HUES48 (cell line): Measurements from ENCODE around the gene FAM20C.
"Not testable (repeated sequence)": the region's sequence is repeated elsewhere in the genome, so short reads cannot be mapped to it uniquely, and the experiment has no call there.

Experiments
- H3K27ac ChIP-seq: one replicate; pipeline ENCODE4 v1.7.0; 2013; ENCODE audit warnings: low read depth, low read length, inconsistent platforms
- H3K27me3 ChIP-seq: 2 replicates; pipeline ENCODE4 v1.6.1; 2013; ENCODE audit warnings: mild to moderate bottlenecking, low read length; ENCODE audit not compliant: control insufficient read depth, insufficient read depth
- H3K36me3 ChIP-seq: 2 replicates; pipeline ENCODE4 v1.6.1; 2013; ENCODE audit warnings: low read length; ENCODE audit not compliant: control insufficient read depth, insufficient read depth
- H3K4me1 ChIP-seq: 2 replicates; pipeline ENCODE4 v1.6.1; 2013; ENCODE audit warnings: mild to moderate bottlenecking, low read length; ENCODE audit not compliant: control insufficient read depth, insufficient read depth
- H3K4me3 ChIP-seq: 2 replicates; pipeline ENCODE4 v1.5.1; 2013; ENCODE audit warnings: mild to moderate bottlenecking, low read depth, low read length
- H3K9ac ChIP-seq: 2 replicates; pipeline ENCODE4 v1.6.1; 2013; ENCODE audit warnings: mild to moderate bottlenecking, low read depth, low read length, moderate library complexity
- H3K9me3 ChIP-seq: 2 replicates; pipeline ENCODE4 v1.6.1; 2013; ENCODE audit warnings: low read length; ENCODE audit not compliant: control insufficient read depth, insufficient read depth

Gene FAM20C

DNA sequence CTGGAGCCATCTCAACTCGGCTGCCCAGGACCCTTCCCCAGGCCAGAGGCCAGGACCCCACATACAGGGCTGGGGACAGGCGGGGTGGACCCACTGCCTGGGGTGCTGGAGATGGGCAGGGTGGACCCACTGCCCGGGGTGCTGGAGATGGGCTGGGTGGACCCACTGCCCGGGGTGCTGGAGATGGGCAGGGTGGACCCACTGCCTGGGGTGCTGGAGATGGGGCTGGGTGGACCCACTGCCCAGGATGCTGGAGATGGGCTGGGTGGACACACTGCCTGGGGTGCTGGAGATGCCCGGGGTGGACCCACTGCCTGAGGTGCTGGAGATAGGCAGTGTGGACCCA is 65.2 kb downstream of the FAM20C start:
- no peak overlapping the region for H3K9ac ChIP-seq
- peaks cover 54% of the 10 kb centered on the region for H3K9me3 ChIP-seq
- H3K36me3 ChIP-seq, result peaks cover 59% of the 10 kb centered on the region
- no peak overlapping the region for H3K27ac ChIP-seq
- H3K4me1 ChIP-seq, result no peaks in the 10 kb centered on the region
- no peak overlapping the region for H3K4me3 ChIP-seq
- no peaks in the 10 kb centered on the region for H3K27me3 ChIP-seq

DNA sequence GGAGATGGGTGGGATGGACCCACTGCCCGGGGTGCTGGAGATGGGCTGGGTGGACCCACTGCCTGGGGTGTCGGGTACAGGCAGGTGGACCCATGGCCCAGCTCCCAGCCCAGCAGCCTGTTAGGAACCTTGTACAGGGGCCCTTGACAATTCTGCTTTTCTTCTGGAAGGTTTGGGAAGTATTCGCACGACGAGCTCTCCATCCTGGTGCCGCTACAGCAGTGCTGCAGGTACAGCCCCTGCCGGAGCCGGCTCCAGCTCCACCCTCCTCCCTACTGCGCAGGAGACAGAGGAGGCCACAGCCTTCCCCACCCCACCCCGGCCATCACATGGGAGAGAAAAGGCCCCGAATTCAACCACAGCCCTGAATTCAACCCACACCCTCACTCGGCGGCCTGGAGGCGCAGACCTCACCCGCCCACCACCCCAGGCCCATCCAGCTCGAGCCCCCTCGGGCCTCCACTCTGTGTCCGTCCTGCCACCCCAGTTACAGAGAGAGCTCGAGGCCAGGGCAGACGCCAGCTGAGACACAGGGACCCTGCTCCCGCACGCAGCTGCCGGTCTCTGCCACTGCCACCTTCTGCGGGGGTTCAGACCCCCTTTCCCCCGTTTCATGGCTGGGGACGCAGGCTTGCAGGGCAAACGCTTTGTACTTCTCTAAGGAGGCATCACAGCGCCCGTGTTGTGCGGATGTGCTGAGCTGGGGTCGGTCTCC is 66.3 kb downstream of the FAM20C start:
- Histone ChIP-seq H3K4me3 (no peak overlapping the region), H3K9me3 (peaks cover 55% of the 10 kb centered on the region), H3K36me3 (peaks cover 52% of the 10 kb centered on the region), H3K27me3 (no peaks in the 10 kb centered on the region), H3K4me1 (no peaks in the 10 kb centered on the region), H3K9ac (no peak overlapping the region), H3K27ac (no peak overlapping the region)

DNA sequence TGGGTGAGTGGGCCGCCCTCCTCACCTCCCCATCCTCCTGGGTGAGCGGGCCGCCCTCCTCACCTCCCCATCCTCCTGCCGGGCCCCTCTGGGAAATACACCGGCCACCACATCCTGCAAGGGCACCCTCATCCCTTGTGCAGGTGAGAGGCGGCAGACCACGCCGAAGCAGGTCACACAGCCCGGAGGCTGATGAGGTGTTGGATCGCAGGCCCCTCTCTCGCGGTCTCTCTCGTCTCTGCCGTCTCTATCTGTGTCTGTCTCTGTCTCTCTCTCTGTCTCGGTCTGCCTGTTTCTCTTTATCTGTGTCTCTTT is 66.8 kb downstream of the FAM20C start:
- peaks cover 50% of the 10 kb centered on the region for H3K36me3 ChIP-seq
- H3K9ac ChIP-seq, result no peak overlapping the region
- H3K4me1 ChIP-seq, result no peaks in the 10 kb centered on the region
- H3K27me3 ChIP-seq, result no peaks in the 10 kb centered on the region
- H3K27ac ChIP-seq, result no peak overlapping the region
- peaks cover 55% of the 10 kb centered on the region for H3K9me3 ChIP-seq
- H3K4me3 ChIP-seq, result no peak overlapping the region

DNA sequence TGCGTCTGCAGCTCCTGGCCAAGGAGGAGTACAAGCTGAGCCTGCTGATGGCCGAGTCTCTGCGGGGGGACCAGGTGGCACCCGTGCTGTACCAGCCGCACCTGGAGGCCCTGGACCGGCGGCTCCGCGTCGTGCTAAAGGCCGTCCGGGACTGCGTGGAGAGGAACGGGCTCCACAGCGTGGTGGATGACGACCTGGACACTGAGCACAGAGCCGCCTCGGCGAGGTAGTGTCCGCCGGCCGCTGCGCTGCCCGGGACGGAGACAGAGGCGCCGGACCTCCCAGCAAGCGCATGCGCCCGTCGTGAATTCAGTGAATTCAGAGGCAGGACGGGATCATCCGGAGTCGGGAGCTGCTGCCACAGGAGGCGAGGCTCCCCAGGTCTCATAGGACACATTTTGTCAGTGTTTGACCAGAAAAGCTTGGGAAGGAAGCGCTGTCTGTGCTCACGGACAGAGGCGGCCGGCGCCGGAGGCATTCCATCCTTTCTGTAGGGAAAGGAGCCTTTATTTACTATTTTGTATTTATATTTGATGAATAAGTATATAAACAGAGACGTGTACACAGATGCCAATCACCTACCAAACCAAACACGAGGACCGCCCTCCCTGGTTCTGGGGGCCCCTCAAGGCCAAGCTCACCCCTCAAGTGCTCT is 67.5 kb downstream of the FAM20C start:
- no peak overlapping the region for H3K4me3 ChIP-seq
- H3K36me3 ChIP-seq, result peaks cover 50% of the 10 kb centered on the region
- H3K27me3 ChIP-seq, result no peaks in the 10 kb centered on the region
- H3K27ac ChIP-seq, result no peak overlapping the region
- peaks cover 61% of the 10 kb centered on the region for H3K9me3 ChIP-seq
- no peak overlapping the region for H3K9ac ChIP-seq
- H3K4me1 ChIP-seq, result no peaks in the 10 kb centered on the region

DNA sequence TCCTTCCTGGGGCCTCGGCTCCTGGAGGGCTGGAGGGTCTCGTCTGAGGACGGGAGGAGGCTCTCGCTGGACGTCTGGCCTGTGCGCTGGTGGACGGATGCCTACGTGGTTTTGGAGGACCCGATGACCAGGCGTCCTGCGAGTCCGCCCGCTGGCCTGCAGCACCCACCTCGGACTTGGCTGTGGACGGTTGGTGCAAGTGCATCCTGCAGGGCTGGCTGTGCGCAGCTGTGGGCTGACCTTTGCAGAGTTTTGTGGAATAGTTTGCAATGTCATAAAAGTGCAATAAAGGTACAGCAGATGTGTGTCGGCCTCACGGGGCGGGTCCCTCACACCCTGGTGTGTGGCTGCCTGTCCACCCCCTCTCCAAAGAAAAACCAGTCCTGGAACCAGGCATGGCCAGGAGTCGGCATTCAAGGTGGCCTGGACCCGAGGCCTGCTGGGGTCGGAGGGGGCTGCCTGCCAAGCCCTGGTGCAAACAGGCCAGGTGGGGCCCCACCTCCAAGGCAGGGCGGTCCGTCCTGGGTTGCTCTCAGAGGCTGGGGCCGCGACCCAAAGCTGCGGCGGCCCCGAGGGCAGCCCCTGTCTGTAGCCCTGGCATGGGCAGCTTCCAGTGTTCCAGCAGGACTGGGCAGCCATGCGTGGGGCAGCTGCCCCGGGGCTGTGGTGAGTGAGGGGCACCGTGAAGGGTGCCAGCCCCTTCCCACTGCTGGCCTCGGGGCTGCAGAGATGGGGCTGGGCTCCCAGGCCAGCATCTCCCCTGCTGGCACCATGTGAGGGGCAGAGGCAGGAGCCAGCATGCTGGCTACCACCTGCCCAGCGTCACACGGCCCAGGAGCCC is 68.3 kb downstream of the FAM20C start:
- no peak overlapping the region; the same call in 1 of the 2 replicates for H3K4me3 ChIP-seq
- H3K9me3 ChIP-seq, result peaks cover 61% of the 10 kb centered on the region
- H3K27me3 ChIP-seq, result no peaks in the 10 kb centered on the region
- H3K9ac ChIP-seq, result no peak overlapping the region
- H3K27ac ChIP-seq, result no peak overlapping the region
- H3K36me3 ChIP-seq, result peaks cover 44% of the 10 kb centered on the region
- H3K4me1 ChIP-seq, result no peaks in the 10 kb centered on the region

DNA sequence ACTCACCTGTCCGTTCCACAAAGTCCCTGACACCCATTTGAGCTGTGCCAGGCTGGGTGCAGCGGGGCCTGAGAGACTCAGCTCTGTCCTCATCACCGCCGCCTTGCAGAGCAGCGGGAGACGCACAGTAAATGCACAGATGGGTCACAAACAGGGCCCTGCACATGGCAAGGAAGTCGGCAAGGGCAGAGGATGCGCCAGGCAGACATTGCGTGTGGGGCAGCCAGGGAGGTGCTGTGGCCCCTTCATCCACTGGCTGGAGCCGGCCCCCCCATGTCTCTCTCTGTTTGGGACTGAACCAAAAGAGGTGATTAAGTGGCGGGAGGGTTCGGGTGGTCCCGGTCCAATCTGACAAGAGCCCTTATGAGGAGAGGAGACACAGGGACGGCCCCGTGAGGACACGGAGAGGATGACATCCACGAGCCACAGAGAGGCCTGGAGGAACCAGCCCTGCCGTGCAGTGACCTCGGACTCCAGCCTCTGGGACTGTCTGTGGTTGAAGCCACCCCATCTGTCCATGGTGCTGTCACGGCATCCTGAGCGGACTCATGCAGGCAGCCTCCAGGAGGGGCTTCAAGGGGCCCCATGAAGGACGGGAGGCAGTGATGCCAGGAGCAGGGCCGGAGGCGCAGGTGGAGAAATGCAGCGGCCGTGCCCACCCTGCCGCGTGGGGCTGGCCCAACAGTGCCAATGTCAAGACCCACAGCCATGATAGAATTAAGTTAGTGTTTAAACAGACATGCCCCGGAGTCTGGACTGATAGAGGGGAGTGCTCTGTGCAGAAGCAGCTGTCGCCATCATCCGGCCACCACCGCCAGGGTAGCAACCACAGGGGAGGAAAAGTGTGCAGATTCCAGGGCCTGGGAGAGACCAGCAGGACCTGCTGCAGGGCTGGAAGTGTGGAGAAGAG is 69.2 kb downstream of the FAM20C start:
- Histone ChIP-seq H3K36me3 (peaks cover 38% of the 10 kb centered on the region), H3K27ac (no peak overlapping the region), H3K9me3 (peaks cover 59% of the 10 kb centered on the region)

DNA sequence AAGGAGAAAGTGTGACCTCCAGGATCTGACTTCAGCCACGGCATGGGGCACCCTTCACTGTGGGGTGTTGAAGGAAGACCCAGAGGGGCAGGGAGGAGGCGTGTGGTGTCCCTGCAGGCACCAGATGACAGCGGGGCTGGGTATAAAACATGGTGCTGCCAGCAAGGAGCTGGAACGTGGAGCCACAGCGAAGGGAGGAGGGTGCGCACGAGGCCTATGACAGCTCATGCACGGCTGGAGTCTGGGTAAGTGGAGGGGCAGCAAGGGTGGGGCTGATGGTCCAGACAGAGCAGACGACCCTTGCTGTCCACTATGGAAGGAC is 69.8 kb downstream of the FAM20C start:
- H3K36me3 ChIP-seq, result peaks cover 32% of the 10 kb centered on the region
- H3K9ac ChIP-seq, result no peak overlapping the region
- H3K4me1 ChIP-seq, result no peaks in the 10 kb centered on the region
- H3K9me3 ChIP-seq, result peaks cover 55% of the 10 kb centered on the region
- H3K4me3 ChIP-seq, result peak overlapping the region; percentile 5; the same call in 1 of the 2 replicates
- no peaks in the 10 kb centered on the region for H3K27me3 ChIP-seq
- H3K27ac ChIP-seq, result no peak overlapping the region

More for the DNA sequence above, 69.2 kb downstream of the FAM20C start:
- H3K27me3 ChIP-seq, result no peaks in the 10 kb centered on the region
- no peaks in the 10 kb centered on the region for H3K4me1 ChIP-seq
- peak overlapping the region; percentile 35; the same call in 1 of the 2 replicates for H3K4me3 ChIP-seq
- no peak overlapping the region for H3K9ac ChIP-seq

DNA sequence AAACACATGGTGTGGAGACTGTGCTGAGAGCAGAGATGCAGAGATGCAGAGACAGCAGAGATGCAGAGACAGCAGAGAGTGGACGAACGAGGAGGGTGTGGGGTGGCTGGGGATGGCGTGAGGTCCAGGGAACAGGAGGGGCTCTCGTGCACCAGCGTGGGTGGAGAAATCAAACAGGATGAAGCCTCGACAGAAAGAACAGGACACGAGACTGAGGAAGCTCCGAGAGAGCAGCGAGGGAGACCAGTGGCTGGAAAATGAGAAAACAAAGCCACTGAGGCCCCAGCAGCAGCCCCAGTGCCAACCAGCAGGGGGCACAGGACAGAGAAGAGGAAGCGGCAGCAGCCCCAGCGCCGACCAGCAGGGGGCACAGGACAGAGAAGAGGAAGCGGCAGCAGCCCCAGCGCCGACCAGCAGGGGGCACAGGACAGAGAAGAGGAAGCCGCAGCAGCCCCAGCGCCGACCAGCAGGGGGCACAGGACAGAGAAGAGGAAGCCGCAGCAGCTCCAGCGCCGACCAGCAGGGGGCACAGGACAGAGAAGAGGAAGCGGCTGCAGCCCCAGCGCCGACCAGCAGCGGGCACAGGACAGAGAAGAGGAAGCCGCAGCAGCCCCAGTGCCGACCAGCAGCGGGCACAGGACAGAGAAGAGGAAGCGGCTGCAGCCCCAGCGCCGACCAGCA is 70.4 kb downstream of the FAM20C start:
- H3K27me3 ChIP-seq, H3K4me1 ChIP-seq, H3K27ac ChIP-seq, H3K9ac ChIP-seq: not testable (repeated sequence)
- H3K36me3 ChIP-seq, result peaks cover 27% of the 10 kb centered on the region
- H3K9me3 ChIP-seq, result peaks cover 53% of the 10 kb centered on the region
- H3K4me3 ChIP-seq, result peak overlapping the region; percentile 5; the same call in 1 of the 2 replicates

DNA sequence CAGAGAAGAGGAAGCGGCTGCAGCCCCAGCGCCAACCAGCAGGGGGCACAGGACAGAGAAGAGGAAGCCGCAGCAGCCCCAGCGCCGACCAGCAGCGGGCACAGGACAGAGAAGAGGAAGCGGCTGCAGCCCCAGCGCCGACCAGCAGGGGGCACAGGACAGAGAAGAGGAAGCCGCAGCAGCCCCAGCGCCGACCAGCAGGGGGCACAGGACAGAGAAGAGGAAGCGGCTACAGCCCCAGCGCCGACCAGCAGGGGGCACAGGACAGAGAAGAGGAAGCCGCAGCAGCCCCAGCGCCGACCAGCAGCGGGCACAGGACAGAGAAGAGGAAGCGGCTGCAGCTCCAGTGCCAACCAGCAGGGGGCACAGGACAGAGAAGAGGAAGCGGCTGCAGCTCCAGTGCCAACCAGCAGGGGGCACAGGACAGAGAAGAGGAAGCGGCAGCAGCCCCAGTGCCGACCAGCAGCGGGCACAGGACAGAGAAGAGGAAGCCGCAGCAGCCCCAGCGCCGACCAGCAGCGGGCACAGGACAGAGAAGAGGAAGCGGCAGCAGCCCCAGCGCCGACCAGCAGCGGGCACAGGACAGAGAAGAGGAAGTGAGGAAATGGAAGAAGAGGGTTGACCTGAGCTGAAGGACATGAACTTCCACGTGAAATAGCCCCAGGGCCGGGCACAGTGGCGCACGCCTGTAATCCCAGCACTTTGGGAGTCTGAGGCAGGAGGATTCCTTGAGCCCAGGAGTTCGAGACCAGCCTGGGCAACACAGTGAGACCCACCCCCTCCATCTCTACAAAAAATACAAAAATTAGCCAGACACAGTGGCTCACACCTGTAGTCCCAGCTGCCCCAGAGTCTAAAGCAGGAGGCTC is 71.3 kb downstream of the FAM20C start:
- not testable (repeated sequence) for H3K9ac ChIP-seq, H3K4me1 ChIP-seq, H3K4me3 ChIP-seq, H3K27me3 ChIP-seq, H3K27ac ChIP-seq
- Histone ChIP-seq H3K36me3 (peaks cover 23% of the 10 kb centered on the region), H3K9me3 (peaks cover 56% of the 10 kb centered on the region)
